ENCODE data around the gene GRIK4.

DNA sequence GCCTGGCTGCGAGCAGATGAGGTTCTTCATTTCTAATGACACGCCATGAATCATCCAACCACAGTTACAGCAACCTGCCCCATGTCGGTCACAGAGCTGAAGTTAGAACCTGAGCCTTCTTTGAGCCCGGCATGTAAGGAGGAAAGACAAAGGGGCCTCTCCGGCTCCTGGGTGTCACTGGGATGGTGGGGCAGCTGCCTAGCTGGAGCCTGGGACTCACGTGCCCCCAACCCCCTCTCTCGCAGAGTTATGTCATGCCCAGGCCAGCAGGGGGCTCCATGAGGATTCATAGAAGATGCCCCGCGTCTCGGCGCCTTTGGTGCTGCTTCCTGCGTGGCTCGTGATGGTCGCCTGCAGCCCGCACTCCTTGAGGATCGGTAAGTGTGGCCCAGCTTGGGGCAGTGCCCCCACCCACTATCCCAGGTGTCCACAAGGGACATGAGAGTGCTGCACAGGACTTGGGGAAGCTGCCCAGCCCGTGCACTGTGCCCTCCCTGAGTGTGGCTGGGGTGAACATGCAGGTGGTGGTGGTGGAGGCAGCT lies 148.5 kb downstream of the GRIK4 start:
- TF ChIP-seq ZNF416 (CRISPR knock-in tag; IDR thresholded peaks at IDR 0.05) (no peak), MYBL2 (CRISPR knock-in tag; IDR thresholded peaks at IDR 0.05) (no peak), EMX1 (CRISPR knock-in tag; IDR thresholded peaks at IDR 0.05) (no peak)

All from WTC11 (cell line).